ENCODE measurements around the gene OLA1. TPM values are rescaled to one million over a fixed set of nuclear protein-coding genes. Genes with fewer than 3 reads are reported as not detected.

Gene OLA1
- polyA plus RNA-seq, 1 of the 3 experiments (the other 2 are of a cell fraction): 46.9 TPM

- H3K9me3 ChIP-seq: no peaks in the 10 kb centered on the region
- H3K9ac ChIP-seq: no peak overlapping the region
- DNase-seq: no peak
- no peaks in the 10 kb centered on the region; a peak in 1 of 4 replicates for H3K4me1 ChIP-seq (ENCODE audit: control insufficient read depth in 1 of 2, insufficient read depth in 2 of 2, low read depth in 1 of 2, low read length in 1 of 2)
- H2AFZ ChIP-seq (ENCODE audit: low read depth): no peak overlapping the region
- H4K20me1 ChIP-seq (ENCODE audit: insufficient read depth): no peaks in the 10 kb centered on the region
- 93% methylated on average over 3 of the region's 3 CpGs for WGBS (ENCODE audit: low lambda C conversion rate)
- no peaks in the 10 kb centered on the region for H3K79me2 ChIP-seq (ENCODE audit: insufficient read depth)
- no peak overlapping the region for H3K27ac ChIP-seq (ENCODE audit: low read depth in 2 of 2, low read length in 1 of 2)
- TF ChIP-seq EZH2phosphoT487 (IDR thresholded peaks at IDR 0.05; ENCODE audit: borderline replicate concordance, low read depth) (no peak), POLR2AphosphoS5 (IDR thresholded peaks at IDR 0.05; ENCODE audit: low read depth, low read length) (no peak), RCOR1 (IDR thresholded peaks at IDR 0.05; ENCODE audit: low read length) (no peak), RXRA (IDR thresholded peaks at IDR 0.05; ENCODE audit: borderline replicate concordance, low read depth) (no peak), EP300 (IDR thresholded peaks at IDR 0.05; ENCODE audit: borderline replicate concordance in 1 of 2, low read depth in 1 of 2, low read length in 1 of 2) (no peak), MAX (IDR thresholded peaks at IDR 0.05; ENCODE audit: low read depth) (no peak), MXI1 (IDR thresholded peaks at IDR 0.05; ENCODE audit: low read depth, low read length) (no peak), JUND (IDR thresholded peaks at IDR 0.05) (no peak), CTCF (IDR thresholded peaks at IDR 0.05) (no peak), RAD21 (IDR thresholded peaks at IDR 0.05; ENCODE audit: low read length) (no peak)
- no peak overlapping the region for H3K4me2 ChIP-seq
- ChIA-PET CTCF (interaction anchor here (0.7 kb wide), 1 partner anchor 9 kb away, joined by 3 read pairs; no protein-coding TSS in a partner anchor), POLR2A (no interaction called here)
- peaks cover 4 to 14% of the 10 kb centered on the region in 2 experiments for H3K36me3 ChIP-seq (replicated peaks in 1 of 2; ENCODE audit: control insufficient read depth in 1 of 2, insufficient read depth in 2 of 2, low read length in 1 of 2)
- H3F3A ChIP-seq (replicated peaks; ENCODE audit: insufficient read depth): peaks cover 3% of the 10 kb centered on the region
- H3K27me3 ChIP-seq (ENCODE audit: insufficient read depth): no peaks in the 10 kb centered on the region
- no peaks in the 10 kb centered on the region for H3K9me2 ChIP-seq
- H3K4me3 ChIP-seq (ENCODE audit: low read depth in 2 of 2, low read length in 1 of 2): no peak overlapping the region
Measured at GRCh38 chr2:174083843-174084458, 164.4 kb downstream of the OLA1 start.

GRCh38 chr2:174080672-174081121, 167.6 kb downstream of the OLA1 start:
- Histone ChIP-seq H3K27ac (ENCODE audit: low read depth in 2 of 2, low read length in 1 of 2) (no peak overlapping the region), H3K4me3 (ENCODE audit: low read depth in 2 of 2, low read length in 1 of 2) (no peak overlapping the region), H3K9ac (no peak overlapping the region), H4K20me1 (ENCODE audit: insufficient read depth) (no peaks in the 10 kb centered on the region), H3F3A (replicated peaks; ENCODE audit: insufficient read depth) (peaks cover 3% of the 10 kb centered on the region), H3K4me1 (ENCODE audit: control insufficient read depth in 1 of 2, insufficient read depth in 2 of 2, low read depth in 1 of 2, low read length in 1 of 2) (no peaks in the 10 kb centered on the region; a peak in 2 of 4 replicates), H3K36me3 (replicated peaks in 1 of 2; ENCODE audit: control insufficient read depth in 1 of 2, insufficient read depth in 2 of 2, low read length in 1 of 2) (peaks cover 5 to 22% of the 10 kb centered on the region in 2 experiments), H2AFZ (ENCODE audit: low read depth) (no peak overlapping the region), H3K9me3 (no peaks in the 10 kb centered on the region), H3K4me2 (no peak overlapping the region), H3K9me2 (no peaks in the 10 kb centered on the region), H3K79me2 (ENCODE audit: insufficient read depth) (no peaks in the 10 kb centered on the region), H3K27me3 (ENCODE audit: insufficient read depth) (no peaks in the 10 kb centered on the region)
- POLR2A ChIA-PET: no interaction called here
- WGBS (ENCODE audit: low lambda C conversion rate): 97% methylated on average over 6 of the region's 6 CpGs
- no peak for DNase-seq
- TF ChIP-seq FOSL2 (IDR thresholded peaks at IDR 0.05; ENCODE audit: borderline replicate concordance, low read depth) (no peak), TEAD4 (IDR thresholded peaks at IDR 0.05; ENCODE audit: borderline replicate concordance, insufficient read depth) (no peak), TCF12 (IDR thresholded peaks at IDR 0.05) (no peak), TAF1 (IDR thresholded peaks at IDR 0.05; ENCODE audit: borderline replicate concordance, low read depth, low read length) (no peak), RFX5 (IDR thresholded peaks at IDR 0.05; ENCODE audit: low read length) (no peak), RXRA (IDR thresholded peaks at IDR 0.05; ENCODE audit: borderline replicate concordance, low read depth) (no peak), MAX (IDR thresholded peaks at IDR 0.05; ENCODE audit: low read depth) (no peak), SMC3 (IDR thresholded peaks at IDR 0.05; ENCODE audit: low read depth, low read length) (no peak), FOXJ3 (CRISPR knock-in tag; IDR thresholded peaks at IDR 0.05) (no peak), FOXM1 (IDR thresholded peaks at IDR 0.05; ENCODE audit: low read depth) (no peak), SIN3A (IDR thresholded peaks at IDR 0.05; ENCODE audit: borderline replicate concordance, low read depth, low read length) (no peak), JUND (IDR thresholded peaks at IDR 0.05) (no peak), YY1 (IDR thresholded peaks at IDR 0.05; ENCODE audit: low read depth) (no peak)
- TF ChIP-seq, protein P1, sequence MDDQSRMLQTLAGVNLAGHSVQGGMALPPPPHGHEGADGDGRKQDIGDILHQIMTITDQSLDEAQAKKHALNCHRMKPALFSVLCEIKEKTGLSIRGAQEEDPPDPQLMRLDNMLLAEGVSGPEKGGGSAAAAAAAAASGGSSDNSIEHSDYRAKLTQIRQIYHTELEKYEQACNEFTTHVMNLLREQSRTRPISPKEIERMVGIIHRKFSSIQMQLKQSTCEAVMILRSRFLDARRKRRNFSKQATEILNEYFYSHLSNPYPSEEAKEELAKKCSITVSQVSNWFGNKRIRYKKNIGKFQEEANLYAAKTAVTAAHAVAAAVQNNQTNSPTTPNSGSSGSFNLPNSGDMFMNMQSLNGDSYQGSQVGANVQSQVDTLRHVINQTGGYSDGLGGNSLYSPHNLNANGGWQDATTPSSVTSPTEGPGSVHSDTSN (IDR thresholded peaks at IDR 0.05): no peak
- CTCF ChIA-PET: interaction anchor here (1.0 to 1.3 kb wide), 2 partner anchors 14 to 15 kb away, joined by 3 to 4 read pairs; no protein-coding TSS in a partner anchor
